HG03354 (cell line): ENCODE data around the gene PLCL1.
"Not testable (repeated sequence)": the region's sequence is repeated elsewhere in the genome, so short reads cannot be mapped to it uniquely, and the experiment has no call there.

Experiments used
- ATAC-seq: cut with Tn5 transposase; IDR thresholded peaks from one replicate; pipeline ENCODE4 v1.9.1; 2021; ENCODE audit warnings: mild to moderate bottlenecking; ENCODE audit not compliant: unreplicated experiment, poor library complexity, severe bottlenecking

PLCL1 gene

DNA sequence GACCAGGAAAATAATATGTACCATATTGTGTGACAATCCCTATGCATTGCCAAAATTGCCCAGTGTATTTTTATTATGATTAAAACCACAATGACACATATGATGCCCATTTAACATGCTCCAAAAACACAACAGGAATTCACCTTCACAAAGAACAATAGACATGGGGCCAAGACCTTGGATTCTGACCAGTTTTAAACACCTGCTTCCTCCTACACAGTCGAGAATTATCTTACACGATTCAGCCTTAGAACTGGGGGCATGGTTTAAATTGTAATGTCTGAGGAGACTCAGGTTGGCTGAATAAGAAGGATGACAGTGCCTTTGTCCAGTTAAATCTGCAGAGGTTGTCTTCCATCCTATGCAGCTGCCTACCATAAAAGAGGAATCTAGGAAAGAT, 212.7 kb downstream of the PLCL1 start:
- no peak for ATAC-seq

DNA sequence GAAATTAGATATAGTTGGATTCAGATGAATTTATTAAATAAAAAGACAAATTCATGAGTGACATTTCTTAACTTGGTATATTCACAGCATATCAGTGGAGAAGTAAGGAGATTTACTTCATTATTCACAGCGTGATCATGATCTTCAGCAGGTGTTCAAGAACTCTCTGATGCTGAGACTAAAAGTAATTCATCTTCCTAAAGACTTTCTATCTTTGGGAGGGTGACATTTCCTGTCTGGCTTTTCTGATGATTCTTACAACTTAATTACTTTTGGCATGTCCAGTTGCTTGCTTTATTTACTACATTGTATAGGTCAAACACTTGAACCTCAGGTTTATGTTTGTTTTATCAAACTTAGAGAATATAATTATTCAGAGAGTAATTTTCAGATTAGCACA, 224.6 kb downstream of the PLCL1 start:
- no peak for ATAC-seq

GRCh38 chr2:198029576-198029975, 225.2 kb downstream of the PLCL1 start:
- ATAC-seq = not testable (repeated sequence)

- no peak for ATAC-seq
Measured at GRCh38 chr2:198033626-198034025, 229.2 kb downstream of the PLCL1 start.

DNA sequence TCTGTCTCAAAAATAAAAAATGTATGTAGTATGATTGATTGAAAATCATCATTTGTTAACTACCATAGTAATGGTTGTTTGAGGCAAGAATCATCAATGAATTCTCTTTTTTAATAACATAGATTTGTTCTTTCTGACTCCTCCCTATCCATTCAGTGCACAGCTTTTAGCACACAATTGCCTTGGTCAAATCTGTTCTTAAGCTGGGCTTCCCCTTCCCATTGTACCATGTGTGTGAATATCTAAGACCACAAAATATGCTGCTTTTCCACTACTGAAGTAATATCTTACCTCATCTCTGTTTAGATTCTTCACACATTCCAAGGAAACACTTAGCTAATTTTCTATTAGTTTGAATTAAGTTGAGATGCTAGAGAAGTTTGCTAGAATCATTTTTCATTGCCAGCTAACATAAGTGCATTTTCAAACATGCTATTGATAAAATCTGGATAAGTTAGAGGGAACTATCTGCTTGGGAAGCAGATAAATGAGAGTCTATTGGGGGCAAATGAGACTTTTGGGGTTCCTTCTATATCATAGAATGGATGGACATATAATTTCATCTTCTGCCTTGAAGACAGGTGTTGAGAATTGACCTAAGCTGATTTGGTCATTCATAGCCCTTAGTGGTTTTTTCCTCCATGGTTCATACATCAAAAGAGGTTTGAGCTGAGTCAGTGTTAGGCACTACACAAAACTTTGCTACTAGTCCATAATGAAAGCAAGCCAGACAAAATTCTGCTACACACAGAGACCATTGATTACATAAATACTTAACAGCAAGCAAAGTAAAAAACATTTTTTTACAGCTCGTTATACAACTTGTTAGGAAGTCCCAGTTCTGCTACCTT, 231.9 kb downstream of the PLCL1 start:
- ATAC-seq = no peak

DNA sequence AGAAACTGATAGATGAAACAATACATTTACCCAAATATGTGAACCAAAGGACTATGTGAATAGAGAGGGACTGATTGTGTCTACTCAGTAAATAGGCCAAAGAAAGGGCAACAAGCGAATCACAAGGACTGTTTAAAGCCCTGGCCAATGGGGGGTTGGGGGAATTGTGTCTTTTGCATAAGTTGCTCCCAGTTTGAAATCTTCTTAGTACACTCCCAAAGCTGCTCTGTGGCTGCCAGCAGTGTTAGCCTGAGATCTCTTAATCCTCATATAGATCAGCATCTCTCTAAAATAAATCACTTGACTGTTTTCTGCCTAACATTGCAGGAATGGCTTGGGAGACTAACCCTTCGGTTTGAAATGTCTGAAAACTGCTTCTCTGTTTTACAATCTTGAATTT, 236.4 kb downstream of the PLCL1 start:
- no peak for ATAC-seq

- ATAC-seq = peak; percentile 68
Measured at GRCh38 chr2:198042189-198042588, 237.8 kb downstream of the PLCL1 start.

DNA sequence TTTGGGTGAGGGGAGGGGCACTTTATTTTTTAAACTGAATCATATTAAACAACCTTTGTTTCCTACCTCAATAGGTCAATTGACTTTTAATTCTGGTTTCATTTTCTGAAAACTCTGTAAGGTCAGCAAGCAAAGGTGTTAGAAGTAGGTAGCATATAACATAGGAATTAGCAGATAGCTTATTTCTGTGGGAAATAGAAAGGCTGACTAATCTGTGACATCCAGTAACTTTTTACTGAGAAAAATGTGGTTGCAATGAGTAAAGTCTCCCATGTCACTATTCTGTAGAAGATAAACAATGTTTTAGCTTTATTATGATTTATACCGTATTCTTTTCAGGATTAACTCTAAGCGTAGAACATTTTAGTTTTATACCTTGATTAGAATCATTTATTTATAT, 240.4 kb downstream of the PLCL1 start:
- ATAC-seq = no peak

DNA sequence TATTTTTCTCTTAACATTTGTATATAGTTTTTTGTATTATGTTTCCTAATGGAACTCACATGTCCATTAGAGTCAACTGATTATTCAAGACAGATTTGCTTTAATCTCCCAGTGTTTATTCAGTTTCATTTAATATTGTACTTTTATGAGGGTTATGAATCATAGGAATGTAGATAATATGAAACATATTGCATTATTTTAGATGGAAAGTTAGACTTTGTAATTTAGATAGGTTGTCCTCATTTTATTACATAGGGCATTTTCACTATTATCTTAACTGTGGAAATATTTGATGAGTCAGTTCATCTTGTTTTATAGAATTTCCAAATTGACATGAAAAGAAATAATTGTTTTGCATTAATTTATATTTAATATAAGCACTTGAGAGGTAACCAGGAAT, 240.8 kb downstream of the PLCL1 start:
- no peak for ATAC-seq

- no peak for ATAC-seq
Measured at GRCh38 chr2:198052741-198053140, 248.3 kb downstream of the PLCL1 start.

DNA sequence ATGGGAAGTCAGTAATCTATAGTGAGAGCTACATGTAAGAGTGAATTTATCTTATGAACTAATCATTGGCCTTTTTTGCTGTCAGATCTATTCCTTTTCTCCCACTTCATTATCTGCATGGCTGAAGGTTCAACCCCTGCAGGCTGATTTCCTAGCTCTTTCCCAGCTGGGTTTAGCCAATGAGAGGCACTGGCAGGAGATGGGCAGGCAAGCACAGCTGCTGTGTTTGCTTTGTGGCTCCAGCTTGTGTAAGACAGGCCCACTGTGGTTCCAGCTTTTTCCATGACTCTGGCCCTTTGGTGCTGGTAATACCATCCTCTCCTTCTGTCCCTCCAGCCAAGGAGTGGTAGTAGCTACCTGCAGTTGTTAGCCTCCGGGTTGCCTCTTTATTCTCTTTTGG, 248.8 kb downstream of the PLCL1 start:
- no peak for ATAC-seq

- no peak for ATAC-seq
Measured at GRCh38 chr2:198053776-198054175, 249.4 kb downstream of the PLCL1 start.

DNA sequence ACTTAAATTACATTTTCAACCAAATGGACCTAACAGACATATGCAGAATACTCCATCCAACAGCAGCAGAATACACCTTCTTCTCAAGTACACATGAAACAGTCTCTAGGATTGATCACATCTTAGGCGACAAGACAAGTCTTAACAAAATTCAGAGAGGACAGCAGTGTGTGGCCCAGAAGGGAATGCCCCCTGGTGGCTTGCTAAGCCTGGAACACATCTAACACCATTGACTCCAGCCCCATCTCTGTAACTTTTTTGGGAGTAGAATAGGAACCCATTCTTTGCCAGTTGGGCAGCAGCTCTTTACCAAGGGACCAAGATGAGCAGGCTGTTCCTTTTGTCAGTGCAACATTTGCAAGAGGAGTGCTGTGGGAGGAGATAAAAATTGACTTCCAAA, 249.9 kb downstream of the PLCL1 start:
- ATAC-seq = peak; percentile 64

DNA sequence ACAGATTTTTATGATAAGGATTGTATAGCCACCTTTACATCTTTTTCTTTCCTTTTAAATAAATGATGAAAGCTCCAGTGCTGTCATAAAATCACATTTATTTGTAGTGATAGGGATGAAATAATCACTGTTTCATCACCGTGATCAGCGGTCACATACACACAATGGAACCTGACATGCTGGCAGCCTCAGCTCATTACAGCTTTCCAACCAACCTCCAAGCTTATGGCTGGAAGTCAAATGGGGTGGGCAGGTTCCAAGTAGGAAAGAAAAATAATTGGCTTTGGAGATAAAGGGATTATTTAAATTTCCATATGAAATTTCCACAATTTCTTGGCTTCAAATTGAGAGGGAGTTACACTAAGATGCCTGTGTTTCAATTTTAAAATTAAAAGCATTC, 251.3 kb downstream of the PLCL1 start:
- ATAC-seq = no peak

GRCh38 chr2:198056836-198057235, 252.4 kb downstream of the PLCL1 start:
- ATAC-seq = no peak

DNA sequence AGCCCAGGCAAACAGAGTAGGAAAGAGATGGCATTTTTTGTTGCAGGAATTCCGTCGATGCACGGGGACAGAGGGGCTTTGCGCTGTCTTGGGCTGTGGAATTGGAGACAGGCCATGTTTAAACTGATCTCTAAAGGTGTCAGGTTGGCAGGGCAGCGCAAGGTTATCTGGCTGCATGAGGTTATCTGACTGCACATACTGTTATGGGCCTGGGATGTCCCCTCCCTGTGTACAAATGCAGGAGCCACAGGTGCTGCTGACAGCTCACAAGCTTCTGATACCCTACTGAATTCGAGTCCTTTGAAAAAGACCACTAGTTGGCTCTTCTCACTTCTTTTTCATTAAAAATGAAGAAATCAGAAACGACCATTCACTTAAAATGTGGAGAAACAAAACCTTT, 255.4 kb downstream of the PLCL1 start:
- ATAC-seq = no peak

DNA sequence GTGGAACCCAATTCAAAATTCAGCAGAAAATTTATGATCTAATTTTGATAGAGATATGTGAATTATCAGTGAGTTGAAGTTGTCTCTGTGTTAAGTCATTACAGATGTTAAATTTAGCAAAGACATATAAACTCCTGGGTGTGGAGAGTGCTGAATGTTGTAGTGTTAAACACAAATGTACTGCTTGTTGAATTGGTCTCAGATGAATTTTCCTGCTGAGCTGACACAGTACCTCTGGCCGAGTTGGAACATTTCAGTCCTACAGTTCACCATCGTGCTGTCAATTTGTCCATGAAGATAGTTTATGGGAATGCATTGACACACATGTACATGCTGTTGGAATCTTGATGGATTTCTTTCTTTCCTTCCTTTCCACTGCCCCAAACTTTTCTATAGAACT, 255.9 kb downstream of the PLCL1 start:
- no peak for ATAC-seq

DNA sequence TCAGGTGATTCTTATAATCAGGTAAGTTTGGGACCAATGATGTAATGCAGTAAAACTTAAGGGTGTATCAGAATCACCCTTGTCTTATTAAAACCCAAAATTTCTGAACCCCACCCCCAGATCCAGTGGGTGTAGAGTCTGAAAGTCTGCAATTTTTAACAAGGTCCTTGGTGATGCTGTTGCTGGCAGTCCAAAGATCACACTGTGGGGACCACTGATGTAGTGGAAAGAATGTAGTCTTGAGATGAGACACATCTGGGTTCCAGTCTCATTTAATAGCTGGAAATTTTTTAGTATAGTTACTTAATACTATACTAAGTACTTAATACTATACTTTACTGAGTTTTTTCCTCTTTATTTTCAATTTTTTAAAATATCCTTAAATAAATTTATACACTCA, 258.4 kb downstream of the PLCL1 start:
- ATAC-seq = no peak

- ATAC-seq = no peak
Measured at GRCh38 chr2:198063242-198063641, 258.8 kb downstream of the PLCL1 start.

DNA sequence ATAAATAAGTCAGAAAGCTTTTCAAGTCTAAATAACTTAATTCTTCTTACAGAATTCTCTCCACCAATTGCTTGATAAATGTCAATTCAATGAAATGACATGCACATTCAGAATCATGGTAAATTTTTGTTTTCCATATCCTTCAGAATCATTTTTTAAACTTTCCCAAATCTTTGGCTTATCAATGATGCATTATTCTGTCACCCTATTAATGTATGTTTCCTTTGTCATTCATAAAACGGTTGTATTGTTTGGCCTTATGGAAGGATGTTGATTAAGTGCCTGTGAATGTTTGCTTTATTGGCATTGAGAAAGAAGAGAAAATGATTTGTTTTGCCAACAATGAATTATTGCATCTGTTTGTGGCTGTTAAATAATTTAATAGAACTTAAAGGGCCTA, 260.9 kb downstream of the PLCL1 start:
- no peak for ATAC-seq

DNA sequence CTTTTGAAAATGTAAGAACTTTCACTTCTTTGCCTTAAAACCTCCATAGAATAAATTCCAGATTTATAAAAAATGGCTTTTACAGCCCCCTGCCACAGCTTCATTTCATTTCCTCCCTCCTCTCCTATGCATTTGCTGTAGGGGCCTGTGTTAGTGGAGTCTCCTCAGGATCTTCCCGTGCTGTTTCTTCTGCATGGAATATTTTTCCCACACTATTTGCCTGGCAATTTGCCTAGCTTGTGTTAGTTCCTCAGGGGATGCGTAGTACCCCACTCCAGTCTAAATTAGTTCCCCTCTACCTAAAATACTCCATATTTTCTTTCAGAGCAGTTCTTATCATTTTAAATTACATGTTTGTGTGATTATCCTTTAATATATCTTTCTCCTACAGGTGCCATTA, 262.2 kb downstream of the PLCL1 start:
- ATAC-seq = no peak

- ATAC-seq = no peak
Measured at GRCh38 chr2:198072655-198073054, 268.3 kb downstream of the PLCL1 start.
